ENCODE results near the gene CD22.
"Not testable (repeated sequence)": the region's sequence is repeated elsewhere in the genome, so short reads cannot be mapped to it uniquely, and the experiment has no call there.

Gene CD22

GRCh38 chr19:35360880-35361420, 32.0 kb downstream of the CD22 start:
- DNase-seq, result no peak

- DNase-seq, result no peak
Measured at GRCh38 chr19:35362261-35363000, 33.4 kb downstream of the CD22 start.

GRCh38 chr19:35363001-35363590, 34.1 kb downstream of the CD22 start:
- no peak for DNase-seq

GRCh38 chr19:35363711-35364425, 34.9 kb downstream of the CD22 start:
- DNase-seq, result no peak

GRCh38 chr19:35365303-35365702, 36.3 kb downstream of the CD22 start:
- no peak for DNase-seq

GRCh38 chr19:35368378-35368777, 39.4 kb downstream of the CD22 start:
- no peak for DNase-seq

GRCh38 chr19:35369522-35369921, 40.5 kb downstream of the CD22 start:
- DNase-seq, result no peak

GRCh38 chr19:35370722-35371121, 41.7 kb downstream of the CD22 start, which contains the start of gene GPR42:
Gene GPR42 (plus strand): TSS chr19:35371068. CDS start chr19:35371360, 292 bp downstream.
- DNase-seq, result no peak

GRCh38 chr19:35373492-35373891, 44.5 kb downstream of the CD22 start:
- DNase-seq, result no peak

- DNase-seq, result not testable (repeated sequence)
Measured at GRCh38 chr19:35374031-35374430, 45.0 kb downstream of the CD22 start.

GRCh38 chr19:35375505-35376307, 46.7 kb downstream of the CD22 start:
- DNase-seq, result no peak

GRCh38 chr19:35377656-35378055, 48.7 kb downstream of the CD22 start:
- no peak for DNase-seq

- no peak for DNase-seq
Measured at GRCh38 chr19:35378356-35378755, 49.4 kb downstream of the CD22 start.

- not testable (repeated sequence) for DNase-seq
Measured at GRCh38 chr19:35379545-35379944, 50.6 kb downstream of the CD22 start.

- DNase-seq, result no peak
Measured at GRCh38 chr19:35379992-35380391, 51.0 kb downstream of the CD22 start.

- DNase-seq, result no peak
Measured at GRCh38 chr19:35380450-35381124, 51.6 kb downstream of the CD22 start.

GRCh38 chr19:35381318-35381717, 52.3 kb downstream of the CD22 start:
- DNase-seq, result no peak

GRCh38 chr19:35381926-35382325, 52.9 kb downstream of the CD22 start:
- no peak for DNase-seq

- DNase-seq, result no peak
Measured at GRCh38 chr19:35383536-35383935, 54.5 kb downstream of the CD22 start.

- no peak for DNase-seq
Measured at GRCh38 chr19:35388277-35389054, 59.5 kb downstream of the CD22 start.
